ENCODE measurements around the gene C1orf146.

GRCh38 chr1:92168657-92169056 lies 49.1 kb upstream of the C1orf146 start:
- TF ChIP-seq RARB (CRISPR knock-in tag; IDR thresholded peaks at IDR 0.05) (no peak), TCF4 (CRISPR knock-in tag; IDR thresholded peaks at IDR 0.05; ENCODE audit: borderline replicate concordance) (no peak)

Data from SK-N-SH treated with all-trans-retinoic acid at 6 μM for 48 hours (cell line).